Activated T-helper 9 cell treated with anti-CD3 and anti-CD28 coated beads, Interleukin-2, amount 50 U/mL, for 16 hours (primary cell): ENCODE measurements around the gene STMP1.

Experiments used
- DNase-seq: peaks from one replicate; pipeline ENCODE4 v3.0.0-alpha.2; 2020; ENCODE audit warnings: low read depth

STMP1 gene

DNA sequence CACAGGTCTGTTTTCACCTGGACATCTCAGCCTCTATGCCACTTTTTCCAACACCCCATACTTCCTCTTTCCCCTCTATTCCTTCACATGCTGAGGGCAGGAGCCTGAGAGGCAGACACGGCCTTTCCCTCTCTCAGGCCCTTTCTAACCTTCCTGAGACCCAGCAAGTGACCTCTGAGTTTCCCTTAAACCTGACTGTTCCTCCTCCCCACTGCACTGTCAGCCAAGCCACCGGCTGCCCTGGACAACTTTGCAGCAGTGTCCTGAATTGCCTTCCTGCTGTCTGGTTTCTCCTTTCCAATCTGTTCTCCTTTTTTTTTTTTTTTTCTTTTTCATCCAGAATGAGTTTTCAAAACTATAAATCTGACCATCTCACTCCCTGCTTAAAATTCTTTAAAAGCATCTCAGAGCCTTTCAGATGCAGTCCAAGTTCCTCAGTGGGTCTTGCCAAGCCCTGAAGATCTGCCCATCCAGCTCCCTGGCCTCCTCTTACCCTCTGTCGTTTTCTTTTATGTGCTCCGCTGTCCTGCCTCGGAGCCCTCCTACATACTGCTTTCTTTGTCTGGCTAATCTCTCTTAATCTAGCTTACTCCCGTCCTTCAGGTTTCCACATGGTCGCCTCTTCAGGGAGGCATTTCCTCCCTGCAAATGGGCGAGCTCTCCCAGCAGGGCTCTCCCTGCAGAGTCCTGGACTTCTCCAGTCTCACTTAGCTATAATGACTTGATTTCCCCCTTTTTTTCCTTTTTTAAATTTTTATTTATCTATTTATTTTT, 35.1 kb downstream of the STMP1 start:
- DNase-seq: no peak

- no peak for DNase-seq
Observed at GRCh38 chr7:135704074-135704473, 41.8 kb downstream of the STMP1 start.

DNA sequence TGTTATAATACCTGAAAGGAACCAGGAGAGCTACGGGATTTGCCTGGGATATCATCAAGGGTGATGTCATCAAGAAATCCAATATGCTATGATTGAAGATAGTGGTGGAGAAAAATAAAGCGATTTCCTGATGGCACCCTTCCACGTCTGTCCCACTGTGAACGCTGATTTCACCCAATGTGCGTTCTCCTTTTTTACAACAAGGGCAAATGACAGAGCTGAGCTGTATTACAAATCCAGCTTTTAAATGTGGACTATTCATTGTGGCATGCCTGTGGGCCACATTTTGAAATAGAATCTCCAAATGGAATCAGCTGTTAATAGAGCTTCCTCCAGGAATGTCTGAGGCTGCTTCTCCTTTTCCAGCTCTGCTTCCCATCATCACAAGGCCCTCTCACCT, 42.4 kb downstream of the STMP1 start:
- DNase-seq: no peak

DNA sequence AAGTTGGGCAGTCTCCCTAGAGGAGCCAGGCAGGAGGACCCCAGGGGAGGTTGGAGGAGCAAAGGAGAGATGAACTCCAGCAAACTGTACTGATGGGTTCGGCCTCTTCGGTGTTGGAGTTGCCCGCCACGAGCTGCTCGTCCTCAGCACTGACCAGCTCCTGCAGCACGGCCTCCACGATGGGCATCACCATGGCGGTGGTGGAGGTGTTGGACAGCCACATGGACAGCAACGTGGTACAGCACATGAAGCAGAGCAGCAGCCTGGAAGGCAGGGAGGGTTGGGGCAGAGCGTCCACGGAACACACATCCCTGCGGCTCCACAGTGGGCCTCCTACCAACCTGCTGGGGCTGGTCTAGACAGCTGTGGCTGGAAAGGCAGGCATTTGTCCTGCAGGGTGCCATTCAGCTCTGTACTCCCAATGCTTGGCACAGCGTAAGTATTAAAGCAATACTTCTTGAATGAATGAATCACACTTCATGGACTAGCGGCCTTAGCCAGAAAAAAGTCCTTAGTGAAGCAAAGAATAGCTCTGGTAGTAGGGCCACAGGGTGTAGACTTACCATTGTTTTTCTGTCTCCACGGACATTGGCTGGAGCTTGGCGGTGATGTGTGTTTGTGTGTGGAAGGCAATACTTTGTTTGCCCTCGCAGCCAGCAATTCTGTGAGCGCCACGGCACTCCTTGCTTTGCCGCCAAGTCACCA, 43.9 kb downstream of the STMP1 start:
- DNase-seq: no peak

- no peak for DNase-seq
Observed at GRCh38 chr7:135706858-135707569, 44.7 kb downstream of the STMP1 start.

DNA sequence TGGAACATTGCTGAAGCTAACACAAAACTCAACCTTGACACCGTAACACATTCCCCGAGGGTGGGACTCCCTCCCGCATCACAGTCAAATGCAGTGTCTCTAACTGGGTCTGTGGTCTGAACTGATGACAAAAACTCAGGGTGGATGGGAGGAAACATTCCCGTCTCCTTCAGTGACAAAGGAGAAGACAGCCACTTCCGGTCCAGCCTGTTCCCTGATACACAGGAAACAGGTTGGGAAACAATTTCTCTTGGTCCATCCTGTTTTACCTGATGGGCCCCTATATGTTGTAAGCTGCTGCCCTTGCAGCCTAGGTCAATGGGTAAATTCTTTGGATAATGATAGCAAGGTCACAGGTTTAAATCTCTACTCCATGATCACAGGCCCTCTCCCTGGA, 45.3 kb downstream of the STMP1 start:
- no peak for DNase-seq

- DNase-seq: no peak
Observed at GRCh38 chr7:135708041-135708440, 45.7 kb downstream of the STMP1 start.

DNA sequence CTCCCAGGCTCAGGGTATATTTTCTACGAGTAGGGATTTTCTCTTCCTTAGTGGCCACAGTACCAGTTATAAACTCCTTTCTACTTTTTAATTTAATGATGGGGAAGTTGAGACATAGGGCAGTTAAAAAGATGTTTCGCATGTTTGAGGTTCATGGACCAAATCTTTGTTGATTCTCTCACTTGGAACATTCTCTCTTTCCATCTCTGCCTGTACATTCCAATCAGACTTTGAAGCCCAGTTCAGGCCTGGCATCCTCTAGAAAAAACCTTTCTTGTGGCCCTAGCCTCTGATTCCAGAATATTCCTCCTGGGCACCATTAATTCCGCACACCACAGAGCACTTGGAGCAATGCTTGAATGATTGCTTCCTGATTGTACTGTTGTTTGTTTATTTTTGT, 47.2 kb downstream of the STMP1 start:
- no peak for DNase-seq

DNA sequence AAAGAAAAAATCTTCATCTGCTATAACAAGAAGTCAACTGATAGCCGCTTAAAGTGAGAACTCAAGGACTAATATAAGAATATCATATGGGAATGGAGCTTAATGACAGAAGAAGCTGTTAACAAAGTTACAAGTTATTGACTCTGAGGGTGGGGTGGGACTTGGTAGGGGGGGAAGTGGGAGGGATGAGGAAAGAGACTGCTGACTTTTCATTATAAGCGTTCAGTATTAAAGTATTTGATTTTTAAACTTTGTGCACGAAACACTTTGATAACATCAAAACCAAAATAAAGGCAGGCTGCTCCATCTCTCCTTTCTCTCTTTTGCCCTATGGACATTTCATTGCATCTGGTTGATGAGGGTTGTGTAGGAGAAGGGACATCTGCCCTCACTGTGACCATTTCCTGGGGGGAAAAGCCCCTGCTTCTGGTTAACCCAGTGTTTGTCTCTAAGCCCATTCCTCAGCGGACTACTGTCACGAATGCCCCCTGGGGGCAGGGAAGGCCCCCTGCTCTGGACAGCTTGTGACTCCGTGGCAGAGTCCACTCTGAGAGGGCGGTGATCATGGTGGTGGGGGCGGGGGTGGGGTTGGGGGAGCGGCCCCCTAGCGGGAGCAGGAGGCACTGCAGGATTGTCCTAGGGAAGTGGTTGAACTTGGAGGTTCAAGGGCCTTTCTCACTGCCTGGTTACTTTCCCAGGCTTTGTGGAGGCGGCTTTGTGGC, 48.3 kb downstream of the STMP1 start:
- DNase-seq: no peak

DNA sequence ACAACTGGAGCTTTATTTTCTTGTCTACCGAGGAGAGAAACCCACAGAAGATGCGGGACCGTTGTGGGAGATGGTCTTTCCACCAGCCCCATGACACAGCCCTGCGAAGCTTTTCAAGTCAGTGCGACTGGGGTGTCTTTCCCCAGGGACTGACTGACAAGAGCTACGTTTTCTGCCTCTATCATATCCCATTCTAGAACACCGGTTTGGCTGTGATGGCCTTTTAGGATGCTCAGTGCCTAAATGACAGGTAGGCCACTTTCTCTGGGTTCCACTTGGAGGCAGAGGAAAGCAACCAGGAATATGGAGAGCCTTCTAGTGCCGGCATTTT, 48.8 kb downstream of the STMP1 start:
- DNase-seq: no peak

- DNase-seq: no peak
Observed at GRCh38 chr7:135712182-135712782, 50.0 kb downstream of the STMP1 start.

- DNase-seq: no peak
Observed at GRCh38 chr7:135712796-135713195, 50.5 kb downstream of the STMP1 start.

- DNase-seq: no peak
Observed at GRCh38 chr7:135713836-135714470, 51.6 kb downstream of the STMP1 start.

DNA sequence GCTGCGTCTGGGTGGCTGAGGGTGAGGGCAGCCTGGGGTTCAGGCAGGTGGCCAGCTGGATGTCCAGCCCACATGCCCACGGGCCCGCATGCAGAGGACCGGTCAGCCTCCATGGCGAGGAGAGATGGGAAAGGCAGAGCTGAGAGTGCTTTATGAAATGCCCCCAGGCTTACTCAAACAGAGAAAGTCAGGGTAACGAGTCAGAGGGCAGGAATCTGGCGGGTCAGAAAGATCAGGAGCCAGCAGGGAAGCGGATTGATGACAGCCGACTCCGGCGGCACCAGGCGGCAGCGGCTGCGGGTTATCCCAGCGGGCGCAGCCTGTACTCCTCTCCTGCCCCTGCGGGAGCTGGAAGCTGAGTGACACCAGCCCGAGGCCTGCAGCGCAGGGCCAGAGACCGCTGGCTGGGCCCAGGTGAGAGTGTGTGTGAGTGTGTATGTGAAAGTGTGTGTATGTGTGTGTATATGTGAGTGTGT, 52.3 kb downstream of the STMP1 start:
- no peak for DNase-seq

DNA sequence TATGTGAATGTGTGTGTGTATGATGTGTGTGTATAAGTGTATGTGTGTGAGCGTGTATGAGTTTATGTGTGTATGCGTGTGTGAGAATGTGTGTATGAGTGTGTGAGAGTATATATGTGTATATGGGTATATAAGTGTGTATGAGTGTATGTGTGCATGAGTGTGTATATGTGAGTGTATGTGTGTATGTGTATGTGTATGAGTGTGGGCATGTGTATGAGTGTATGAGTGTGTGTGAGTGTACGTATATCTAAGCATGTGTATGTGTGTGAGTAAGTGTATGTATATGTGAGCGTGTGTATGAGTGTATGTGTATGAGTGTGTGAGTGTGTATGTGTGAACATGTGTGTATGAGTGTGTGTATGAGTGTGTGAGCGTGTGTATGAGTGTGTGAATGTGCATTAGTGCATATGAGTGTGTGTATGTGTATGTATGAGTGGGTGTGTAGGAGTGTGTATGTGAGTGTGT, 52.8 kb downstream of the STMP1 start:
- DNase-seq: no peak

GRCh38 chr7:135715673-135716072, 53.4 kb downstream of the STMP1 start:
- no peak for DNase-seq

GRCh38 chr7:135716677-135717238, 54.4 kb downstream of the STMP1 start:
- DNase-seq: no peak

- DNase-seq: no peak
Observed at GRCh38 chr7:135717693-135718092, 55.4 kb downstream of the STMP1 start.

- DNase-seq: no peak
Observed at GRCh38 chr7:135718219-135718618, 55.9 kb downstream of the STMP1 start.

DNA sequence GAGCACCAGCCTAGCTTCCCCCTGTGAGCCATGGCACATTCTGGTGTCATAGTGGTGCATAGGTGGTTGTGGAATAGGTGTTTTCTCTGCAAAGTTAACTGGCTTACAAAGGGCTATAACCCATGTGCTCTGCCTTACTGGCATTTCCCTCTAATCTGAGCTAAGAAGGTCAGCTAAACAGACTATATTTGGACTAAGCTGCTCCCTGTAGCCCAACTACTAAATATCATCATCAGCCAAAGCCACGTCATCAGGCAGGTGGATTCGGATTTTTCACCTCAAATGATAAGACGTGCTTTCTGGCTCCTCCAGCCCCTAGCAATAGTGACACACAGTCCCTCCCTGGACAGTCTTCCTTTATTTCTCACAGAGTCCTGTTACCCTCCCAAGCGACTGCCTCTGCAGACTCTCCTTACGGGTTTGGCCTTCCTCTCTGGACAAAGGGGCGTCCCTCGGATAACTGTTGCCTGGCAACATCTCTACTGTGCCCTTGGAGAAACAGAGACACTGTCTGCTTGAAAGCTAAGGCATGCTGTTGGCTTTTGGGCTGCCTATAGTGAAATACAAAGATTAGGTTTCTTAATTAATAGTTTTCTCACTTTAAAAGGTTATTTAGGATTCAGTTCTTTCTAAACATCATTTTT, 56.6 kb downstream of the STMP1 start:
- no peak for DNase-seq

DNA sequence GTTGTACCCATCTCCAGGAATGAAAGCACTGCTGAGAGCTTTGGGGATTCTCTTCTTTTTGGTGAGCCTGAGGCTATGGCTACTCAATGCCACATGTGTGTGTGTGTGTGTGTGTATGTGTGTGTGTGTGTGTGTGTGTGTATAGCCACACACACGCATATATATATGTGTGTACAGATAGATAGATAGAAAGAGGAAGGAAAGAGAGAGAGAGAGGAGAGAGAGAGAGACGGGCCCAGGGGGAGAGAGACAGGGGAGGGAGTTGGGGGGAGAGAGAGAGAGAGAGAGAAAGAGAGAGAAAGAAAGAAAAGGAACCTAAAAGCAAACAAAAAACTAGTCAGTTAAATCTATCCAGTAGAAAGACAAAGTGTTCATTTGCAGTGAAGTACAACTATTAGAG, 57.4 kb downstream of the STMP1 start:
- no peak for DNase-seq
